GM12878 (cell line): ENCODE results near the gene DCC. TPM values are rescaled to one million over a fixed set of nuclear protein-coding genes. Genes with fewer than 3 reads are reported as not detected.

Source experiments
- ATAC-seq: fragments of 200-7000 bp; cut with Tn5 transposase; 3 replicates; pipeline ENCODE4 v1.9.1; 2020; ENCODE audit warnings: mild to moderate bottlenecking, moderate library complexity
- BruUV-seq: library from RNA; stranded (reverse); fragments of 400-500 nt; replicated peaks from 2 replicates; lab custom pipeline; 2021; lab: Mats Ljungman, UMichigan
- CTCF ChIA-PET: fragments of 300-600 bp; sonication (Branson Sonifier 250); formaldehyde crosslinking; extraction: SDS; loops from one replicate; lab custom pipeline; 2021; ENCODE audit warnings: inconsistent platforms; lab: Yijun Ruan, JAX
- POLR2A ChIA-PET: fragments of 350-600 bp; formaldehyde crosslinking; extraction: SDS; loops from one replicate; lab custom pipeline; 2021; ENCODE audit warnings: inconsistent platforms; lab: Charles Lee
- RAD21 ChIA-PET: fragments of 300-600 bp; sonication (Branson Sonifier 250); formaldehyde crosslinking; loops from one replicate; lab custom pipeline; 2023; ENCODE audit warnings: antibody characterized with exemption; ENCODE audit not compliant: unreplicated experiment; lab: Charles Lee
- SMC1A ChIA-PET: fragments of 300-600 bp; sonication (Branson Sonifier 250); formaldehyde crosslinking; loops from one replicate; lab custom pipeline; 2023; ENCODE audit not compliant: unreplicated experiment, uncharacterized antibody; lab: Charles Lee
- DNase-seq: peaks from one replicate; pipeline ENCODE4 v3.0.0-alpha.2; 2011; ENCODE audit warnings: low read depth, low spot score
- FAIRE-seq: peaks from 3 replicates; lab custom pipeline; 2011; peaks lifted over from hg19 to GRCh38; lab: Jason Lieb, UNC
- H2AFZ ChIP-seq: 2 replicates; pipeline ENCODE4 v1.6.0; 2011; ENCODE audit warnings: low read depth, low read length, control low read depth; ENCODE audit not compliant: control insufficient read depth
- H3K27ac ChIP-seq: 2 replicates; pipeline ENCODE4 v1.5.1; 2011; ENCODE audit warnings: control low read depth; ENCODE audit not compliant: control insufficient read depth, insufficient read depth
- H3K27me3 ChIP-seq, 2 experiments: replicated peaks in 1 of 2; 2 replicates each; pipeline versions ENCODE4 v1.6.0 to v1.6.1; 2011; ENCODE audit warnings: low read length in 1 of 2; ENCODE audit not compliant: control insufficient read depth in 2 of 2, insufficient read depth in 2 of 2
- H3K36me3 ChIP-seq, 2 experiments: 2 replicates each; pipeline ENCODE4 v1.5.1; 2011; ENCODE audit warnings: low read length in 1 of 2; ENCODE audit not compliant: control insufficient read depth in 2 of 2, insufficient read depth in 2 of 2
- H3K4me1 ChIP-seq: 2 replicates; pipeline ENCODE4 v1.6.1; 2011; ENCODE audit warnings: mild to moderate bottlenecking, low read length, moderate library complexity, mixed read lengths; ENCODE audit not compliant: control insufficient read depth, insufficient read depth
- H3K4me2 ChIP-seq: 2 replicates; pipeline ENCODE4 v1.6.0; 2011; ENCODE audit warnings: control low read depth; ENCODE audit not compliant: control insufficient read depth, insufficient read depth
- H3K4me3 ChIP-seq: fragments of 200-600 bp; sonication (generic); 2 replicates; pipeline ENCODE4 v1.5.1; 2016
- H3K79me2 ChIP-seq: 2 replicates; pipeline ENCODE4 v1.6.0; 2011; ENCODE audit warnings: low read length; ENCODE audit not compliant: control insufficient read depth, insufficient read depth
- H3K9ac ChIP-seq: 2 replicates; pipeline ENCODE4 v1.8.0; 2011; ENCODE audit warnings: low read length, control low read depth, mixed read lengths; ENCODE audit not compliant: control insufficient read depth, insufficient read depth
- H3K9me3 ChIP-seq: replicated peaks from 3 replicates; pipeline ENCODE4 v1.5.1; 2011; ENCODE audit warnings: mild to moderate bottlenecking, low read length; ENCODE audit not compliant: control insufficient read depth, insufficient read depth
- H4K20me1 ChIP-seq: 2 replicates; pipeline ENCODE4 v1.6.0; 2011; ENCODE audit not compliant: control insufficient read depth, insufficient read depth
- CTCF ChIP-seq, 3 experiments: IDR thresholded peaks in 2 of 3; conservative IDR thresholded peaks in 1 of 3; 2 replicates each; pipeline ENCODE4 v1.5.1; 2011; ENCODE audit warnings: low read depth in 3 of 3, low read length in 3 of 3, mild to moderate bottlenecking in 3 of 3, control low read depth in 2 of 3, moderate library complexity in 2 of 3, inconsistent platforms in 1 of 3, mixed read lengths in 1 of 3; ENCODE audit not compliant: control insufficient read depth in 2 of 3, insufficient read depth in 1 of 3; ENCODE audit errors: extremely low read depth in 1 of 3
- E4F1 ChIP-seq: fragments of 450-650 bp; IDR thresholded peaks from 2 replicates; pipeline ENCODE4 v1.6.1; 2018; ENCODE audit warnings: borderline replicate concordance, mild to moderate bottlenecking; ENCODE audit not compliant: partially characterized antibody
- GABPA ChIP-seq: IDR thresholded peaks from 2 replicates; pipeline ENCODE4 v1.6.1; 2014; ENCODE audit warnings: antibody characterized with exemption, low read depth, mild to moderate bottlenecking, inconsistent platforms
- MLLT1 ChIP-seq: fragments of 450-650 bp; IDR thresholded peaks from 2 replicates; pipeline ENCODE4 v1.6.1; 2016; ENCODE audit warnings: mild to moderate bottlenecking
- NR2F1 ChIP-seq: fragments of 450-650 bp; conservative IDR thresholded peaks from 2 replicates; pipeline ENCODE4 v1.6.1; 2017; ENCODE audit warnings: mild to moderate bottlenecking
- PML ChIP-seq: IDR thresholded peaks from 2 replicates; pipeline ENCODE4 v1.6.1; 2012; ENCODE audit warnings: low read length, inconsistent platforms
- POU2F2 ChIP-seq: IDR thresholded peaks from 3 replicates; pipeline ENCODE4 v1.6.1; 2011; ENCODE audit warnings: low read depth, mild to moderate bottlenecking, low read length, borderline replicate concordance
- REST ChIP-seq: IDR thresholded peaks from 2 replicates; pipeline ENCODE4 v1.6.1; 2012; ENCODE audit warnings: mild to moderate bottlenecking, low read depth, low read length
- USF2 ChIP-seq: IDR thresholded peaks from 2 replicates; pipeline ENCODE4 v1.6.1; 2011; ENCODE audit warnings: low read depth, low read length, improper control_type of control experiment, borderline replicate concordance
- ZNF217 ChIP-seq: fragments of 450-650 bp; IDR thresholded peaks from 2 replicates; pipeline ENCODE4 v1.6.1; 2017; ENCODE audit warnings: antibody characterized with exemption, mild to moderate bottlenecking
- WGBS: methylation state at CpG from one replicate; pipeline ENCODE4 v1.1.6; 2016; ENCODE audit warnings: low lambda C conversion rate; ENCODE audit not compliant: insufficient replicate concordance, insufficient coverage; ENCODE audit errors: missing lambda C conversion rate; 5-methylcytosine and 5-hydroxymethylcytosine counted together
- in situ Hi-C: fragments of 300-500 bp; cut with MboI; formaldehyde crosslinking; loops from 9 replicates; pipeline ENCODE4 v1.14.3; 2018; ENCODE audit warnings: mixed read lengths
- intact Hi-C: fragments of 100-400 bp; cut with micrococcal nuclease; formaldehyde crosslinking; loops from one replicate; pipeline ENCODE4 v1.14.2; 2022; ENCODE audit not compliant: unreplicated experiment
- polyA plus RNA-seq, 11 experiments: library from polyadenylated mRNA; depleted of rRNA in 4 of 11; unstranded in 6 of 11; stranded (reverse) in 5 of 11; fragments of >200 nt; fragmentation: Nextera tagmentation in 4 of 11; fragmentation: Illumina TruSeq in 1 of 11; extraction: Ambion mirVana in 4 of 11; extraction: Trizol in 1 of 11; gene quantifications; 1 replicate in 1 of 11; 2 replicates in 10 of 11; pipeline versions ENCODE4 v1.2.1 to v1.2.3, GENCODE V29; 2011 to 2016; ENCODE audit warnings: inconsistent platforms in 2 of 11, missing spikeins in 2 of 11, low read depth in 1 of 11
- total RNA-seq, 4 experiments: library from RNA; depleted of rRNA in 3 of 4; stranded (reverse); fragments of >200 nt in 3 of 4; fragmentation: Illumina TruSeq in 1 of 4; extraction: Trizol in 1 of 4; gene quantifications; 2 replicates each; pipeline versions ENCODE4 v1.2.1 to v1.2.3, GENCODE V29; 2013 to 2021

Gene DCC
- total and polyA plus RNA-seq, 10 of the 15 experiments (the other 5 are each of a cell fraction or from before 2014, with no cell fraction given) = 0.01 TPM; not detected in 9

GRCh38 chr18:53254265-53254664, 914.3 kb downstream of the DCC start (continued):
- TF ChIP-seq E4F1 (no peak), CTCF (IDR thresholded peaks at IDR 0.05 in 2 of 3, conservative IDR thresholded peaks at IDR 0.05 in 1 of 3; ENCODE audit: control insufficient read depth in 2 of 3, extremely low read depth in 1 of 3, insufficient read depth in 1 of 3, low read depth in 3 of 3, low read length in 3 of 3) (no peak)

- in situ Hi-C loops (no loop called here), intact Hi-C loops (no loop called here)
- no peaks in the 10 kb centered on the region for H3K4me1 ChIP-seq
- 2% methylated on average over 5 of the region's 5 CpGs for WGBS
- FAIRE-seq (no peak), ATAC-seq (no peak), DNase-seq (no peak)
- H3K9me3 ChIP-seq = no peaks in the 10 kb centered on the region; the same call in 2 of the 3 replicates
- no peak overlapping the region for H3K9ac ChIP-seq
- H3K4me3 ChIP-seq = no peak overlapping the region
- H4K20me1 ChIP-seq = no peaks in the 10 kb centered on the region
- no peak overlapping the region for H3K4me2 ChIP-seq
- SMC1A ChIA-PET = interaction anchor here (0.6 kb wide), 1 partner anchor 621 kb away, joined by 3 read pairs; no protein-coding TSS in a partner anchor
- H3K79me2 ChIP-seq = no peaks in the 10 kb centered on the region
- H3K27me3 ChIP-seq = no peaks in the 10 kb centered on the region
- POLR2A ChIA-PET = interaction anchor here (0.6 kb wide), 1 partner anchor 164 kb away, joined by 3 read pairs; no protein-coding TSS in a partner anchor
- no peak overlapping the region for H3K27ac ChIP-seq
- RAD21 ChIA-PET = no interaction called here
- CTCF ChIA-PET = no interaction called here
- no peaks in the 10 kb centered on the region for H3K36me3 ChIP-seq
- no TSS peak for BruUV-seq
- H2AFZ ChIP-seq = no peak overlapping the region
- TF ChIP-seq POU2F2 (no peak), NR2F1 (no peak), ZNF217 (no peak), PML (no peak), REST (no peak), USF2 (no peak), GABPA (no peak), MLLT1 (no peak)
Observed at GRCh38 chr18:53261241-53261640, 921.2 kb downstream of the DCC start.
